Fibroblast of skin of left biceps (primary cell): ENCODE measurements around the gene CYP4F2.
"Not testable (repeated sequence)": the region's sequence is repeated elsewhere in the genome, so short reads cannot be mapped to it uniquely, and the experiment has no call there.

Experiments used
- DNase-seq, 2 experiments: peaks; one replicate each; pipeline ENCODE4 v3.0.0-alpha.2; 2013; ENCODE audit warnings: low read depth in 2 of 2

CYP4F2 gene

DNA sequence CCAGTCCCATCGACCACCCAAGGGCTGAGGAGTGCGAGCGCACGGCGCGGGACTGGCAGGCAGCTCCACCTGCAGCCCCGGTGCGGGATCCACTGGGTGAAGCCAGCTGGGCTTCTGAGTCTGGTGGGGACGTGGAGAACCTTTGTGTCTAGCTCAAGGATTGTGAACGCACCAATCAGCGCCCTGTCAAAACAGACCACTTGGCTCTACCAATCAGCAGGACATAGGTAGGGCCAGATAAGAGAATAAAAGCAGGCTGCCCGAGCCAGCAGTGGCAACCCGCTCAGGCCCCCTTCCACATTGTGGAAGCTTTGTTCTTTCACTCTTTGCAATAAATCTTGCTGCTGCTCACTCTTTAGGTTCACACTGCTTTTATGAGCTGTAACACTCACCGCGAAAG, 2.2 kb upstream of the CYP4F2 start:
- not testable (repeated sequence) for DNase-seq

DNA sequence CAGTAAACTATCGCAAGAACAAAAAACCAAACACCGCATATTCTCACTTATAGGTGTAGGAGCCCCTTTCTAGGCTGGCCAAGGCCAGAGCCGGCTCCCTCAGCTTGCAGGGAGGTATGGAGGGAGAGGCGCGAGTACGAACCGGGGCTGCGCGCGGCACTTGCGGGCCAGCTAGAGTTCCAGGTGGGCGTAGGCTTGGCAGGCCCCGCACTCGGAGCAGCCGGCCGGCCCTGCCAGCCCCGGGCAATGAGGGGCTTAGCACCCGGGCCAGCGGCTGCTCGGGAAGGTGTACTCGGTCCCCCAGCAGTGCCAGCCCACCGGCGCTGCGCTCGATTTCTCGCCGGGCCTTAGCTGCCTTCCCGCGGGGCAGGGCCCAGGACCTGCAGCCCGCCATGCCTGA, 1.7 kb upstream of the CYP4F2 start:
- DNase-seq = not testable (repeated sequence)

DNA sequence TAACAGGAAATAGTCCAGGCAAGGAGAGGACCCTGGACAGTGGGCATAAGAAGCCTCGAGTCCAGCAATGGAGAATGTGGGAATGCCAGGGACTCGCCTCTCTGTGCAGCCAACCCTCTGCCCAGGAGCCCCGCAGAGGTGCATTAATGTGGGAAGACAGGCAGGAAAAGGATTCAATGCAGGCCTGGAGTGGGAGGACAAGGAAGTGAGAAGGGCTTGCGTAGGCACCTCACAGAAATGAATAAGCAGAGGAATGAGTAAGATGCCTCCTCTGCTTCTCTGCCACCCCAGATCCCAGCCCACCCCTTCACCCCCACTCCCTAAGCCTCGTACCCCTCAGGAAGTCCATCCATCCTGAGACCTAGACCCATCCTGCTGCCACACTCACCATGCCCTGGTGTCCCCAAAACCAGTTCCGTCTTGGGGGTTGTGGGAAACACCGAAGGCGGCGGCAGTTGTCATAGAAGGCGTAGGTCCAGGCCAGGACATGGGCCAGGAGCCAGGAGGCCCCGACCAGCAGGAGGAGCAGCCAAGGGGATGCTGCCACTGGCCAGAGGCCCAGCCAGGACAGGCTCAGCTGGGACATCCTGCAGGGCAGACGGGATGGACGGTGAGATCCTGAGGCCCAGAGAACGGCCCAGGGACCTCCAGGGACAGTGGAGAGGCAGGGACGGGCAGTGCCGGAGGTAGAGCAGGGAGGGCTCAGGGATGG, 692 bp downstream of the CYP4F2 start:
- DNase-seq = no peak

DNA sequence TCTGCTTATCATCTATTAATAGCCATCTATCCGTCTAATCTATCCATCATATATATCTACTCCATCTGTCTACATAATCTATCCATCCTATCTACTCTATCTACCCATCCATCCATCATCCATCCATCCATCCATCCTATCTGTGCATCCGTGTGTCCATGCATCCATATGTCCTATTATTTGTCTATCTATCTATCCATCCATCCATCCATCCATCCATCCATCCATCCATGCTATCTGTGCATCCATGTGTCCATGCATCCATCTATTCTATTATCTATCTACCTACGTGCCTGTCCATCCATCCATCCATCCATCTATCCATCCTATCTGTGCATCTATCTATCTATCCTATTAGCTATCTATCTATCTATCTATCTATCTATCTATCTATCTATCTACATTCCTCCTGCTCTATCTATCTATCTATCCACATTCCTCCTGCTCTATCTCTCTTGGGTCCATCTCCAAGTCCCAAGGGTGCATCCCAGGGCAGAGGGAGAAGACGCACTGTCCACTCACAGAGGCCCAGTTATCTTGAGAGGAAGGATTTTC, 1.9 kb downstream of the CYP4F2 start:
- no peak for DNase-seq

DNA sequence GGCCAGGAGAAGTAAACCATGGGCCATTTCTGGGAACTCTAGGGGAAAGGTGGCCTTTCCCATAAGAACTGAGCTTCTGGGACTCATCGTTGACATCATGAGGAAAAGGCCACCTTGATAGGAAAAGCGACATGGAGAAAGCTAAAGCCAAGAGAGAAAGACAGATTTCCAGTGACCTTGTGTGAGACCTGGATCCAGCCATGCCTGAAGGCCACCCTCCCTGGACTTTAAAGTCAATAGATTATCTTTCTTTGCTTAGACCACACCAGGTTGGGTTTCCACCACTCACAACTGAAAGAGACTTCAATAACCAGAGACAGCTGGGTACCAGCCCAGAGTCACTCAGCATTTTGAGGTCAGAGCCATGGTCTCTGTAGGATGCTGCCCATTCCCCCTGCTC, 3.5 kb downstream of the CYP4F2 start:
- no peak for DNase-seq

DNA sequence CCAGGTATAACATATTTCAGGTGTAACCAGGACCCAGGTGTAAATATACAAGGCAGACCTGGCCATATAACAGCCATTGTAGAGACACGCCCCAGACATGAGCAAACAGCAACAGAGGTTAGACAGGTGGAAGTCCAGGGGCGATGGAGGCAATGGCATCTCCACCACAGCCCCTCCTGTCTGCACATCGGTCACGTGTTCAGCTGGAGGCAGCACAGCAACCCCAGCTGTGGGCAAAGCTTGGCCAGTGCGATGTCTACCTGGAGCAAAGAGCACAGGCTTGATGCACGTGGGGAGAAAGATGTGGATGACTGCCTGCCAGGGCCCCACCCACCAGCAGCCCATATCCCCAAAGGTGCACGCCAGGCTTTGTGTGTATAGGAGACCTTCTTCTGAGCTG, 4.4 kb downstream of the CYP4F2 start:
- no peak for DNase-seq

DNA sequence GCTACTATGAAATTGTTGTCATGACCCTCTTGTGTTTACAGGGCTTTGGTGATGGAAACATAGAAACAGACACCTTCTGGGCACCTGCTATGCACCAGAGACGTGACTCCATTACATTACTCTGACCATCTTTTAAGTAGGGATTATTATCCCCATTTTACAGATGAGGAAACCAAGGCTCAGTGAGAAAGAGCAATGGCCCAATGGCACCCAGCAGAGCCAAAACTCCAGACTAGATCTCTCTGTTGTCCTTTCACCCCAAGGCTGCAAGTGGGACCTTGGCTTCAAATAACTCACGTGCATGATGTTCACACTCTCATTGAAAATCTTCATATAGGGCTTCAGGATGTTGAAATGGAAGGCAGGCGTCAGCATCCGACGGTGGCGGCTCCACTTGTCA, 5.9 kb downstream of the CYP4F2 start:
- no peak for DNase-seq

DNA sequence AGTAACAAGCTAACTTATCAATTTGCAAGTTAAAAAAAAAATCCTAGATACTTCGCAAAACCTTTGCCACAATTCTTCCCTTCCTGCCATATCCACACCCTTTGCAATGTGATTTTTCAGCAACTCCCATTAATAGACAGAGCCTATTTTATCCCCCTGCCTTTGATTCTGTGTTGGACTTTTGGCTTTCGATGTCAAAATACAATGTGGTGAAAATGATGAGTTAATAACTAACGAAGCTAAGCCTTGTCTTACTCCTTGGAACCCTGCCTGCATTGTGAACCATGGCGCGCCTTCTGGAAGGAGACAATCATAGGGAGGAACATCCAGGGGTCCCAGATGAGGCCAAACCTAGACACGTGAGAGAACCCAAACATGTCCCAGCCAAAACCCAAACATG, 6.4 kb downstream of the CYP4F2 start:
- DNase-seq = no peak

DNA sequence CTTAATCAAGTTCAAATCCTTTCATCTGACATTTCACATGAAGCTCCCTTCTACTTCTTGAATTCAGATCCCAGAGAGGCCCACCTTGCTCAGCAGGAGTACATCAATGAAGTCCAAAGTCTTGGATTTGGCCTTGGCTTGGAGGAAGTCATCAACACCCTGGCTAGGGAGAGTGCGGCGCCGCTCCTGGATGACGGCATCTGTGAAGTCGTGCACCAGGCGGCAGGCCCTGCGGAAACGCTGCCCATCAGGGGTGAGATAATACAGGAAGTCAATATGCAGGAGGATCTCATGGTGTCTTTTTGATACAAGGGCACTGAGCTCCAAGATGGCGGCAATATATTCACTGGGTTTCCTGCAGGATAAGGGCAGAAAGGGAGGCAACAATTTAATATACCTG, 8.5 kb downstream of the CYP4F2 start:
- not testable (repeated sequence) for DNase-seq

DNA sequence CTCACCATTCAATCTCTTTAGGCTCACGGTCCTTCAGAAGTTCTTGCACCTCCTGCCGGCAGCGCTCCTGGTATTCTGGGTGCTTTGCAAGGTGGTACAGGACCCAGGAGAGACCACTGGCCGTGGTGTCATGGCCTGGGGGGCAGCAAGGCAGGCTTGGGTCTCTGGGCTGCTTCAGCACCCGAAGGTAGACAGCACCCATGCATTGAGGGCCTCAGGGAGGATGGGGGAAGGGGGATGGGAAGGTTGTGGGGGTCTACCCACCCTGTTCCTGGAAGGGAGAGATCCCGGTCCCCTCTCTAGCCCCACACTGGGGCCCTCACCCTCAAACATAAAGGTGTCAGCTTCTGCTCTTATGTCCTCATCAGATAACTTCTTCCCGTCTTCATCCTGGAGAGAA, 12.0 kb downstream of the CYP4F2 start:
- DNase-seq = no peak

DNA sequence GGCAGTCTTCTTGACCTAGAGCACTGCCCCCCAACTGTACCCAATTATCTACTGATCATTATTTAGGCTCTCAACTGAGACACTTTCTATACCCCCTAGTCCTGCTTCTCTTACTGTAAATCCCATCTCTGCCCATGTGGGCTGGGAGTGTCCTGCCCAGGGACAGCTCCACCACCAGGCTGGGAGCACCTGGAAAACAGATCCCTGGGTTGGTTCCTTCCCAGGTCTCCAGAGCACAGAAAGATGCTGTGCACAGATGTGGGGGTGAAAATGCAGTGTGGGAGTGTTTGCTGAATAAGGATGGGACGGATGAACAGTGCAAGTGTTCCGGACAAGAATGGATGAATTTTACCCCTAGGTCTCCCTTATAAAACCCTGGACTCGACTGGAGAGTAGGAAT, 12.7 kb downstream of the CYP4F2 start:
- no peak for DNase-seq

DNA sequence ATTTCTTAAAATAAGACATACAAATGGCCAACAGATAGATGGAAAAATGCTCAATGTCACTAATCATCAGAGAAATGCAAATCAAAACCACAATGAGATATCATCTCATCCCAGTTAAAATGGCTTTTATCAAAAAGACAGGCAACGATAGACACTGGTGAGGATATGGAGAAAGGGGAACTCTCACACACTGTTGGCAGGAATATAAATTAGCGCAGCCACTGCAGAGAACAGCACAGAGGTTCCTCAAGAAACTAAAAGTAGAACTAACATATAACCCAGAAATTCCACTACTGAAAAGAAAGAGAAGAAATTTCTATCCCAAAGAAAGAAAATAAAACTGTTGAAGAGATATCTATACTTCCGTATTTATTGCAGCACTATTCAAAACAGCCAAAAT, 14.5 kb downstream of the CYP4F2 start:
- DNase-seq = not testable (repeated sequence)

DNA sequence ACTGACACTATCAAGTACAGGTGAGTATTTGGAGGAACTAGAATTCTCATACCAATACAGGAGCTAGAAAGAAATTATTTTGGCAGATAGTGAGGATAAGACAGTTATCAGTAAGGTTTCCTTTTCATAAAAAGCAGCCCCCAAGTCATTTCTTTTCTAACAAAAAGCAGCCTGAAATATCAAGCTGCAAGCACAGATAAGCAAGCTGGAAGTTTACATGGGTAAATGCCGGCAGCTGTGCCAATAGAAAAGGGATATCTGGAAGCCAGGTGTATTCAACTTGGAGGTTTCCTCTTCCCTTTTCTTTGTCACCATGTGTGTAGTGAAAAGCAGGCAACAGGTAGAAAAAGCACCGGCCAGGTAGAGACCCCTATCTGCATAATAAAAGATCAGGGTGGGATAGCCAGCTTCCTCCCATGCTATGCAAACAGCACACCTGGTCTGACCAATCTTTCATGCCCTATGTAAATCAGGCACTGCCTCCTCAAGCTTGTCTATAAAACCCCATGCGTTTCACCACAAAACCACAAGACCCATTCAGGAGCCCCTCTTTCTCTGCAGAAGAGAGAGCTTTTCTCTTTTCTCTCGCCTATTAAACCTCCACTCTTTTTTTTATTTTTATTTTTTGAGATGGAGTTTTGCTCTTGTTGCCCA, 22.9 kb downstream of the CYP4F2 start:
- no peak for DNase-seq

DNA sequence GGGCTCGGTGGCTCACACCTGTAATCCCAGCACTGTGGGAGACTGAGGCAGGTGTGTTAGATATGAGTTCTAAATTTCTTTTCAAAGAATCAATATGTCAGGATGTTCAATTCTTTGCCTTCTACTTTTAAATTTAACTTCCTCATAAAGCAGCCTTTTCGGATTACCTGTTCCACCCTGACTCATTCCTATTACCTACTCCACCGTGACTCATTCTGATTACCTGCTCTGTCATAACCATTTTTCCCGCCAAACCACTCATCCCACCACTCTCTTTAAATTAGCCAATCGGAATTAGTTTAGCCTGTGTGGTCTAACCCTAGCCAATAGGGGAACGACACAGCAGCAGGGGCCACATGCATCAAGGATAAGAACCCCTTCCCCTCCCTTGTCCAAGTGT, 24.1 kb downstream of the CYP4F2 start:
- DNase-seq = not testable (repeated sequence)

DNA sequence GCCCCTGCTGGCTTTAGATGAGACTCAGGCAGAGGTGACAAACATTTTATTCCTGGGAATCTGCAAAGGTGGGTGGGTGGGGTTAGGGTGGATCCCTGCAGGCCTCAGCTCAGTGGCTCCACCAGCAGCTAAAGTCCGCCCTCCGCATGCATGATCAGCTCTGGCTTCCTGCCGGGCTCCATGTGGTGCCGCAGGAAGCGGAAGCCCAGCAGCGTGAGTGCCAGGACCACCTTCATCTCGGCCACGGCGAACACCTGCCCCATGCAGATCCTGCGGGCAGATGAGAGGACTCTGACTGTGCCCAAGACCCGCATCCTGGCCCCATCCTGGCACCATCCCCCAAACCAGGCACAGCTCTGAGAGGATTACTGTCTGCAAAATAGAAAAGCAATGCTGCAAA, 26.3 kb downstream of the CYP4F2 start:
- no peak for DNase-seq

DNA sequence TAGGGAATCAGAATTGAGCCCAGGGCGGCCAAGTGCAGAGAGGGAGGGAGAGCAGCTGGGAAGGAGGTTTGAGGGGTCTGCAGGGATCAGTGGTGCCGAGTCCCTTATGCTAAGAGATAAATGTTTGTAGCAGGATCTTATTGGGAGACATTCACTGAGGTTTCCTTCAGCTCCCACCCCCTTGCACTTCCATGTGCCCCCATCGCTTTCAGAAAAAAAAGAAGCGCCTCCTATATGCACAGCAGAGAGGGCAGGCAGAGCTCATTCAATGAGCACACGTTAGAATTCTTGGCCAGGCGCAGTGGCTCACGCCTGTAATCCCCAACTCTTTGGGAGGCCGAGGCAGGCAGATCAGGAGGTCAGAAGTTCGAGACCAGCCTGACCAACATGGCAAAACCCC, 28.0 kb downstream of the CYP4F2 start:
- DNase-seq = no peak

DNA sequence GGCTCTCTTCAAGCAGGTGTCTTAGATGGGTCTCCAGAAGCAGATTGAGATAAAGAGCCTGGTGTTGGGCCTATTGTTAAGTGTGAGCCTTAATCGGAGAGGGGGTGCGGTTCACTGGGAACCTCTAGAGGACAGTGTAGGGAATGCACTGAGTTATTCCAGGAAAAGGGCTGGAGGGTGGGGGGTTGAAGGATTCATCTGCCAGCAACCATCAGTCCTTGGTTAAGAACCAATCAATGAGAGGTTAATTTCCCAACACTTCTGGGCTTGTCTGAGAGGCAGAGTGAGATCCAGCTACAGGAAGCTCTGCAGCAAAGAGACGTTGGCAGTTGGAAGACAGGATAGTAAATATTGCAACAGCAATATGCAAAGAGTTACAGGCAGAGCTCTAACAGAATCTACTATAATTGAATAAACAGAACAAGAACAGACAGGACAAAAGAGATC, 28.7 kb downstream of the CYP4F2 start:
- no peak for DNase-seq

DNA sequence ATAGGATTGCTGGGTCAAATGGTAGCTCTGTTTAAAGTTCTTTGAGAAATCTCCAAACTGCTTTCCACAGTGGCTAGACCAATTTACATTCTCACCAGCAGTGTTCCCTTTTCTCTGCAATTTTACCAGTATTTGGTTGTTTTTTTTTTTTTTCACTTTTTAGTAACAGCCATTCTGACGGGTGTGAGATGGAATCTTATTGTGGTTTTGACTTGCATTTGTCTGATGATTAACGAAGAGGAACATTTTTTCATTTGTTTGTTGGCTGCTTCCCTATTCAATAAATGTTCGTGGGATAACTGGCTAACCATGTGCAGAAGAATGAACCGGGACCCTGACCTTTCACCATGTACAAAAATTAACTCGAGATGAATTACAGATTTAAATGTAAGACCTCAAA, 31.2 kb downstream of the CYP4F2 start:
- DNase-seq = no peak

DNA sequence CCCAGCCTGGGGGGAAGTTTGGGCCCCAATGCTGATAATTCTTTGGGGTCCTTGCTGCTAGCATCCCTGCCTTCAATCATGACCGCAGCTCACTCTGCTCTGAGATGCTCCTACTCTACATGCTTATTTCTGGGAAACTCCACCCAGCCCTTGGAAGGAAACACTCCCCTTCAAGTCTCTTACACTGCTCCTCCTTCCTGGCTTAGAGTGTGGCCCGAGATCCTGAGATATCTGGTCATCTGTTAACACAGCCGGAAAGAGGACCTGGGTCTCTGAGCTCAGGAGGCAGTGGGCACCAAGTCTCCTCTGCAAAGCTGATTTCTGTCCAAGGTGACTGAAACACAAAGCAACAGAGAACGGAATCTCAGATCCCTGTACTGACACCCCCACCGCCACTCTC, 33.0 kb downstream of the CYP4F2 start:
- DNase-seq = no peak

DNA sequence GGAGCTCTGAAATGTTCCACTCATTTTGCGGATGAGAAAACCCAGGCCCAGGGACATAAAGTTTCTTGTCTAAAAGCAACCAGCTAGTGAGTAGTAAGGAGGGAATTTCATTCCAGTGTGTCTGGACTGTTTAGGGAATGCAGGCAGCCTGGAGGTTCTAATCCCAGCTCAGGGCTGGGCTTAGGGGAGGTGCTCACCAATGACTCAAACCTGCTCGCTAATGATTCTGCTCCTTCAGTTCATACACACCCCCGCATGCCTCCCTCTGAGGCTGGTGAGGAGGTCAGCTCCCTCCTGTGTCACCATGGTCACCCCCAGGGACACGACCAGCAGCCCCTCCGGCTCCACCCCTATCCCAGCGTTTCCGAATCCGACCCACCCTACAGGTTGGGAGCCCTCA, 34.6 kb downstream of the CYP4F2 start:
- DNase-seq = no peak

DNA sequence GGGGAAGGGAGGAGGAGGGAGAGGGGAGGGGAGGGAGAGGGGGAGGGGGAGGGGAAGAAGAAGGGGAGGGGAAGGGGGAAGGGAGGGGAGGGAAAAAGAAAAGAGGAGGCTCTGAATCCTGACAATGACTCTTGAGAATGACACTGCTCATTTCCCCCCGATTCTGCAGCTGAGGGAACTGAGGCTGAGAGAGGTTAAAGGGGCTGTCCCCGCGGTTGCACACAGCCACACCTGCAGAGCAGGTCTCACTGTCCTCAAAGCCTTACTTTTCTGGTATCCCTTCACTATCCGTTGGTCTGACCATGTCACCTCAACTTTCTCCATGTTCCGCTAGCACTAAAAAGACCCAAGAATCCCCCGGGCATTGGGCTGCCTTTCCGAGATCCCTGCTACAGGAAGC, 35.4 kb downstream of the CYP4F2 start:
- DNase-seq = no peak

DNA sequence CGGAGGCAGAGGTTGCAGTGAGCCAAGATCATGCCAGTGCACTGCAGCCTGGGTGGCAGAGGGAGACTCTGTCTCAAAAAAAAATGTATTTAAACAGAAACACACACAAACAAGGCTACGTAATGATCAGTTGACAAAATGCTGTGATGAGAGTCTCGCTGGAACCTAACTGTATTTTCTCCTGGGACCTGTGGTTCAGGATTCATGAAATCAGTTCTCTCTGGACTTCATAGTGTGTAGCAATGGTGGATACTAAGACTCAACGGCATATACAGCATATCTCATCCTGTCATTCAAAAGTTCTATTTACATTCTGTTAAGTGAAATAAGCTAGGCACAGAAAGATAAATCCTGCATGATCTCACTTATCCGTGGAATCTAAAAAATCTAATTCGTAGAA, 37.4 kb downstream of the CYP4F2 start:
- no peak for DNase-seq

DNA sequence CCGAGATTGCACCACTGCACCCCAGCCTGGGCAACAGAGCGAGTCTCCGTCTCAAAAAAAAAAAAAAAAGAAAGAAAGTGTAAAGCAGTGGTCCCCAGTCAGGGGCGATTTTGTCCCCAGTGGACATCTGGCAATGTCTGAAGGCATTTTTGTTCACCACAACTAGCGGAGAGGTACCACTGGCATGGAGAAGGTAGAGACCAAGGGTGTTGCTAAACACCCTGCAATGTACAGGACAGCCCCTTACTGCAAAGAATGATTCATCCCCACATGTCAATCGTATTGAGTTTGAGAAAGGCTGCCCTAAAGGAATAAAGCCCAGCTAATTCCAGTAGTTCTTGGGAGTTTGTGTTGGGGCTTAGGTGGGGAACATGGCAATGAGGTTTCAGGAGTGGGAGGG, 38.7 kb downstream of the CYP4F2 start:
- no peak for DNase-seq
